ENCODE data around the gene RPL27. TPM values are rescaled to one million over a fixed set of nuclear protein-coding genes. Genes with fewer than 3 reads are reported as not detected.

Gene RPL27
- total RNA-seq, 6 experiments from 2014 or later = 1,047 to 1,349 (median 1,243) TPM

- Mint-ChIP-seq H3K4me1 (ENCODE audit: low read depth) (peaks cover 21% of the 10 kb centered on the region), H3K27me3 (ENCODE audit: insufficient read depth) (no peaks in the 10 kb centered on the region; the same call in 1 of the 2 replicates), H3K27ac (no peak overlapping the region), H3K4me3 (no peak overlapping the region), H3K9me3 (no peaks in the 10 kb centered on the region), H3K36me3 (ENCODE audit: low read depth) (no peaks in the 10 kb centered on the region)
- no peak for DNase-seq
- TF ChIP-seq CTCF (IDR thresholded peaks at IDR 0.05) = no peak
Observed at GRCh38 chr17:43042025-43042628, 43.9 kb downstream of the RPL27 start.

- peak; percentile 17 for DNase-seq
- Mint-ChIP-seq H3K27me3 (ENCODE audit: insufficient read depth) (no peaks in the 10 kb centered on the region; the same call in 1 of the 2 replicates), H3K4me3 (no peak overlapping the region)
Observed at GRCh38 chr17:43043307-43043706, 45.1 kb downstream of the RPL27 start.

GRCh38 chr17:43044024-43044423 is 45.8 kb downstream of the RPL27 start:
- Mint-ChIP-seq H3K27me3 (ENCODE audit: insufficient read depth) (no peaks in the 10 kb centered on the region; the same call in 1 of the 2 replicates), H3K27ac (no peak overlapping the region), H3K9me3 (no peaks in the 10 kb centered on the region), H3K4me3 (no peak overlapping the region), H3K4me1 (ENCODE audit: low read depth) (peaks cover 21% of the 10 kb centered on the region), H3K36me3 (ENCODE audit: low read depth) (no peaks in the 10 kb centered on the region)
- no peak for TF ChIP-seq CTCF (IDR thresholded peaks at IDR 0.05)
- DNase-seq = no peak

More at GRCh38 chr17:43043307-43043706, 45.1 kb downstream of the RPL27 start:
- no peaks in the 10 kb centered on the region for H3K36me3 Mint-ChIP-seq (ENCODE audit: low read depth)
- TF ChIP-seq CTCF (IDR thresholded peaks at IDR 0.05) = no peak
- no peaks in the 10 kb centered on the region for H3K9me3 Mint-ChIP-seq
- H3K27ac Mint-ChIP-seq = peak overlapping the region; percentile 32; the same call in 1 of the 2 replicates
- H3K4me1 Mint-ChIP-seq (ENCODE audit: low read depth) = peaks cover 21% of the 10 kb centered on the region

GRCh38 chr17:43051969-43052368 is 53.8 kb downstream of the RPL27 start:
- Mint-ChIP-seq H3K4me3 (no peak overlapping the region), H3K27me3 (ENCODE audit: insufficient read depth) (no peaks in the 10 kb centered on the region; the same call in 1 of the 2 replicates), H3K9me3 (no peaks in the 10 kb centered on the region), H3K4me1 (ENCODE audit: low read depth) (no peaks in the 10 kb centered on the region), H3K27ac (no peak overlapping the region), H3K36me3 (ENCODE audit: low read depth) (peaks cover 23% of the 10 kb centered on the region)
- DNase-seq = no peak
- no peak for TF ChIP-seq CTCF (IDR thresholded peaks at IDR 0.05)

Other genes starting within 250 kb of the RPL27 start
- 1 to 10 TPM in 3 of 6 experiments, under 1 TPM in 3; 0.40 to 1.3 (median 0.80) TPM for gene RAMP2, start 237.2 kb upstream of the RPL27 start, total RNA-seq (2021; fragmentation: NEBNext Ultra II Directional; extraction: Animal tissue kit (Norgen Biotek cat#: 25700))
- 10 to 100 TPM; 79.3 to 94.5 (median 90.5) TPM for gene VPS25, start 225.0 kb upstream of the RPL27 start, total RNA-seq (2021; fragmentation: NEBNext Ultra II Directional; extraction: Animal tissue kit (Norgen Biotek cat#: 25700))
- 10 to 100 TPM; 22.2 to 33.0 (median 24.3) TPM for gene WNK4, start 217.8 kb upstream of the RPL27 start, total RNA-seq (2021; fragmentation: NEBNext Ultra II Directional; extraction: Animal tissue kit (Norgen Biotek cat#: 25700))
- 10 to 100 TPM; 52.8 to 67.3 (median 61.1) TPM for gene COA3, start 199.7 kb upstream of the RPL27 start, total RNA-seq (2021; fragmentation: NEBNext Ultra II Directional; extraction: Animal tissue kit (Norgen Biotek cat#: 25700))
- under 1 TPM in 1 of 6 experiments, not detected in 5; 0.19 TPM for gene CNTD1, start 199.6 kb upstream of the RPL27 start, total RNA-seq (2021; fragmentation: NEBNext Ultra II Directional; extraction: Animal tissue kit (Norgen Biotek cat#: 25700))
- 100 to 1,000 TPM in 3 of 6 experiments, 10 to 100 TPM in 3; 95.6 to 113 (median 99.9) TPM for gene BECN1, start 174.1 kb upstream of the RPL27 start, total RNA-seq (2021; fragmentation: NEBNext Ultra II Directional; extraction: Animal tissue kit (Norgen Biotek cat#: 25700))
- 100 to 1,000 TPM; 153 to 184 (median 162) TPM for gene PSME3, start 165.0 kb upstream of the RPL27 start, total RNA-seq (2021; fragmentation: NEBNext Ultra II Directional; extraction: Animal tissue kit (Norgen Biotek cat#: 25700))
- under 1 TPM; 0.20 to 0.78 (median 0.41) TPM for gene AOC2, start 153.8 kb upstream of the RPL27 start, total RNA-seq (2021; fragmentation: NEBNext Ultra II Directional; extraction: Animal tissue kit (Norgen Biotek cat#: 25700))
- gene AOC3, start 147.2 kb upstream of the RPL27 start, total RNA-seq (2021; fragmentation: NEBNext Ultra II Directional; extraction: Animal tissue kit (Norgen Biotek cat#: 25700)) = under 1 TPM in 4 of 6 experiments, not detected in 2; 0.05 to 0.14 (median 0.06) TPM
- gene G6PC1, start 97.6 kb upstream of the RPL27 start, total RNA-seq (2021; fragmentation: NEBNext Ultra II Directional; extraction: Animal tissue kit (Norgen Biotek cat#: 25700)) = not detected
- gene AARSD1, start 34.0 kb upstream of the RPL27 start, total RNA-seq (2021; fragmentation: NEBNext Ultra II Directional; extraction: Animal tissue kit (Norgen Biotek cat#: 25700)) = 10 to 100 TPM; 42.5 to 54.5 (median 47.1) TPM
- 1 to 10 TPM in 4 of 6 experiments, under 1 TPM in 2; 0.87 to 1.3 (median 1.1) TPM for gene PTGES3L, start 18.3 kb upstream of the RPL27 start, total RNA-seq (2021; fragmentation: NEBNext Ultra II Directional; extraction: Animal tissue kit (Norgen Biotek cat#: 25700))
- gene RUNDC1, start 17.9 kb upstream of the RPL27 start, total RNA-seq (2021; fragmentation: NEBNext Ultra II Directional; extraction: Animal tissue kit (Norgen Biotek cat#: 25700)) = 10 to 100 TPM in 5 of 6 experiments, 1 to 10 TPM in 1; 9.9 to 14.6 (median 10.3) TPM
- gene IFI35, start 8.4 kb downstream of the RPL27 start, total RNA-seq (2021; fragmentation: NEBNext Ultra II Directional; extraction: Animal tissue kit (Norgen Biotek cat#: 25700)) = 10 to 100 TPM in 4 of 6 experiments, 1 to 10 TPM in 2; 6.3 to 22.4 (median 18.8) TPM
- 100 to 1,000 TPM; 150 to 274 (median 244) TPM for gene VAT1, start 24.0 kb downstream of the RPL27 start, total RNA-seq (2021; fragmentation: NEBNext Ultra II Directional; extraction: Animal tissue kit (Norgen Biotek cat#: 25700))
- gene RND2, start 26.8 kb downstream of the RPL27 start, total RNA-seq (2021; fragmentation: NEBNext Ultra II Directional; extraction: Animal tissue kit (Norgen Biotek cat#: 25700)) = under 1 TPM; 0.14 to 0.43 (median 0.37) TPM
- gene BRCA1, start 126.9 kb downstream of the RPL27 start, total RNA-seq (2021; fragmentation: NEBNext Ultra II Directional; extraction: Animal tissue kit (Norgen Biotek cat#: 25700)) = 10 to 100 TPM; 10.5 to 24.7 (median 22.5) TPM
- 100 to 1,000 TPM; 104 to 123 (median 118) TPM for gene NBR1, start 172.8 kb downstream of the RPL27 start, total RNA-seq (2021; fragmentation: NEBNext Ultra II Directional; extraction: Animal tissue kit (Norgen Biotek cat#: 25700))
- gene TMEM106A, start 213.5 kb downstream of the RPL27 start, total RNA-seq (2021; fragmentation: NEBNext Ultra II Directional; extraction: Animal tissue kit (Norgen Biotek cat#: 25700)) = 10 to 100 TPM; 12.0 to 17.5 (median 15.5) TPM
- gene CCDC200, start 230.2 kb downstream of the RPL27 start, total RNA-seq (2021; fragmentation: NEBNext Ultra II Directional; extraction: Animal tissue kit (Norgen Biotek cat#: 25700)) = not detected
- gene RNU2-1, start 235.6 kb downstream of the RPL27 start, total RNA-seq (2021; fragmentation: NEBNext Ultra II Directional; extraction: Animal tissue kit (Norgen Biotek cat#: 25700)) = 1,000 to 10,000 TPM; 2,816 to 4,226 (median 3,242) TPM